BJ (cell line): Measurements from ENCODE around the gene TSPAN31. TPM values are rescaled to one million over a fixed set of nuclear protein-coding genes. Genes with fewer than 3 reads are reported as not detected.

Experiments used
- CTCF ChIA-PET: fragments of 350-600 bp; formaldehyde crosslinking; extraction: SDS; loops from one replicate; lab custom pipeline; 2021; ENCODE audit warnings: antibody characterized with exemption, inconsistent platforms; lab: Yijun Ruan, JAX
- POLR2A ChIA-PET: fragments of 300-600 bp; sonication (Branson Sonifier 250); formaldehyde crosslinking; extraction: SDS; loops from one replicate; lab custom pipeline; 2021; ENCODE audit warnings: antibody characterized with exemption; lab: Charles Lee
- DNase-seq: peaks from one replicate; pipeline ENCODE4 v3.0.0-alpha.2; 2011; ENCODE audit warnings: low read depth
- H3K27me3 ChIP-seq: 2 replicates; pipeline ENCODE4 v1.6.0; 2011; ENCODE audit warnings: low read length; ENCODE audit not compliant: control insufficient read depth, insufficient read depth
- H3K36me3 ChIP-seq: 2 replicates; pipeline ENCODE4 v1.5.1; 2011; ENCODE audit warnings: low read length; ENCODE audit not compliant: control insufficient read depth, insufficient read depth
- H3K4me3 ChIP-seq: 2 replicates; pipeline ENCODE4 v1.5.1; 2011; ENCODE audit warnings: low read depth, mild to moderate bottlenecking, control low read depth, low read length
- polyA plus RNA-seq: library from polyadenylated mRNA; depleted of rRNA; stranded (reverse); fragments of >200 nt; gene quantifications from 2 replicates; pipeline ENCODE4 v1.2.3, GENCODE V29; 2011; rRNA removed
- TF ChIP-seq, protein P1 (sequence below): IDR thresholded peaks from 2 replicates; pipeline ENCODE4 v1.5.1; 2011; ENCODE audit warnings: low read depth, mild to moderate bottlenecking, control low read depth, inconsistent platforms, low read length, moderate library complexity; ENCODE audit not compliant: insufficient read depth

The TSPAN31 gene
- polyA plus RNA-seq, 1 experiment = 25.7 TPM

DNA sequence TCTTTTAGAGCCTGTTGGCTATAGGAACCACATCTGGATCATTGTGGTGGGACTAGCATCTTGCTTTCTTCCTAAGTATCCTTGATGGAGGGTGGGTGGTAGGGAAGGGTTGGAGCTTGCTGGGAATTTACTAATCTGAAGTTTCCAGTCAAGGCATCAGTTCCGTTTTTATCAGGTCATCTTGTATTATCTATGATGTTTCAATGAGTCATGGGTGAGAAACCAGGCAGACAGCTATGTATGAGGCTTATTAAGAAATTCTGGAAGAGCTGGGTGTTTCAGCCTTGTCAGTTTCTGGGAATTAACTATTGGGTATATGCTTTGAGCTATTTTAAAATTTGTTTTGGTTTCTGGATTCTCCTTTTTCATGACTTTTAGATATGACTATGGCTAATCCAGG lies 49.1 kb downstream of the TSPAN31 start:
- Histone ChIP-seq H3K4me3 (no peak overlapping the region), H3K27me3 (no peaks in the 10 kb centered on the region), H3K36me3 (peaks cover 14% of the 10 kb centered on the region)
- ChIA-PET CTCF (interaction anchor here (0.8 to 1.7 kb wide), 9 partner anchors 9 to 110 kb away, joined by 3 to 13 read pairs (median 3); partner anchors contain the start of genes EEF1AKMT3, METTL1 and TSFM), POLR2A (interaction anchor here (0.6 to 1.2 kb wide), 3 partner anchors 9 to 16 kb away, joined by 3 to 4 read pairs (median 4); partner anchors contain the start of gene TSFM)
- TF ChIP-seq, protein P1, sequence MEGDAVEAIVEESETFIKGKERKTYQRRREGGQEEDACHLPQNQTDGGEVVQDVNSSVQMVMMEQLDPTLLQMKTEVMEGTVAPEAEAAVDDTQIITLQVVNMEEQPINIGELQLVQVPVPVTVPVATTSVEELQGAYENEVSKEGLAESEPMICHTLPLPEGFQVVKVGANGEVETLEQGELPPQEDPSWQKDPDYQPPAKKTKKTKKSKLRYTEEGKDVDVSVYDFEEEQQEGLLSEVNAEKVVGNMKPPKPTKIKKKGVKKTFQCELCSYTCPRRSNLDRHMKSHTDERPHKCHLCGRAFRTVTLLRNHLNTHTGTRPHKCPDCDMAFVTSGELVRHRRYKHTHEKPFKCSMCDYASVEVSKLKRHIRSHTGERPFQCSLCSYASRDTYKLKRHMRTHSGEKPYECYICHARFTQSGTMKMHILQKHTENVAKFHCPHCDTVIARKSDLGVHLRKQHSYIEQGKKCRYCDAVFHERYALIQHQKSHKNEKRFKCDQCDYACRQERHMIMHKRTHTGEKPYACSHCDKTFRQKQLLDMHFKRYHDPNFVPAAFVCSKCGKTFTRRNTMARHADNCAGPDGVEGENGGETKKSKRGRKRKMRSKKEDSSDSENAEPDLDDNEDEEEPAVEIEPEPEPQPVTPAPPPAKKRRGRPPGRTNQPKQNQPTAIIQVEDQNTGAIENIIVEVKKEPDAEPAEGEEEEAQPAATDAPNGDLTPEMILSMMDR = no peak
- DNase-seq = peak; percentile 46

DNA sequence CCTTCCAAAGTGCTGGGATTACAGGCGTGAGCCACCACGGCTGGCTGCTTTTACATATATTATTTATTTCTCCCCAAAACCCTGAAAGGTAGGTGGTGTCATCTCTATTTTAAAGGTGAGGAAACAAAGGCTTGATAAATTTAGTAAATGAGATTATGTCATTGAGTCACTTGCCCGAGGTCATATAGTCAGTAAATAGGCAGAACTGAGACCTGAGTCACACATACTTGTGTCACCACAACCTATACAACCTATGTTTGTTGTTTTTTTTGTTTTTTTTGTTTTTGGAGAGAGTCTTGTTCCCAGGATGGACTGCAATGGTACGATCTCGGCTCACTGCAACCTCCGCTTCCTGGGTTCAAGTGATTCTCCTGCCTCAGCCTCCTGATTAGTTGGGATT lies 50.5 kb downstream of the TSPAN31 start:
- TF ChIP-seq, protein P1 = no peak
- ChIA-PET CTCF (interaction anchor here (0.7 to 1.1 kb wide), 2 partner anchors 13 to 110 kb away, joined by 3 read pairs; partner anchors contain the start of gene TSFM), POLR2A (no interaction called here)
- DNase-seq = no peak
- peaks cover 17% of the 10 kb centered on the region for H3K36me3 ChIP-seq
- no peaks in the 10 kb centered on the region for H3K27me3 ChIP-seq
- no peak overlapping the region for H3K4me3 ChIP-seq

DNA sequence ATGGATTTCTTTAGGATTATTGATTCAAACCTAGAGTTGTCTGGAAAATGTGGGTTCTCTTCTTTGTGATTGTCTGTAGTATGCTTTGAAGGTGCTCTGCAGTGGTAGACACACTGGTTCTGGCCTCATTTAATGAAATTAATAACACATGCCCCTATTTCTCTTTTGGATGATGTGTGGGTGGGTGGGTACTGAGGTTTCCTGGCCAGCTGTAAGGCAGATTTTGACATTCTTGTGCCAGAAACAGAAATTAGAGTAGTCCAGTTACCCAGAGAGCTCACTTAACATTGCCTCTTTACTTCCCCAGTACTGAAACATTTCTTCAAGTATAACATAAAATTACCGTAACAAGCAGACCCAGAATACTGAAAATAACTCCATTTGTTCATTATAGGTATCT lies 52.2 kb downstream of the TSPAN31 start:
- Histone ChIP-seq H3K27me3 (no peaks in the 10 kb centered on the region), H3K36me3 (peaks cover 23% of the 10 kb centered on the region), H3K4me3 (no peak overlapping the region)
- POLR2A ChIA-PET = no interaction called here
- CTCF ChIA-PET = interaction anchor here (1.1 to 1.4 kb wide), 3 partner anchors 10 to 99 kb away, joined by 3 to 4 read pairs (median 4); no protein-coding TSS in a partner anchor
- TF ChIP-seq, protein P1 = no peak
- DNase-seq = no peak

DNA sequence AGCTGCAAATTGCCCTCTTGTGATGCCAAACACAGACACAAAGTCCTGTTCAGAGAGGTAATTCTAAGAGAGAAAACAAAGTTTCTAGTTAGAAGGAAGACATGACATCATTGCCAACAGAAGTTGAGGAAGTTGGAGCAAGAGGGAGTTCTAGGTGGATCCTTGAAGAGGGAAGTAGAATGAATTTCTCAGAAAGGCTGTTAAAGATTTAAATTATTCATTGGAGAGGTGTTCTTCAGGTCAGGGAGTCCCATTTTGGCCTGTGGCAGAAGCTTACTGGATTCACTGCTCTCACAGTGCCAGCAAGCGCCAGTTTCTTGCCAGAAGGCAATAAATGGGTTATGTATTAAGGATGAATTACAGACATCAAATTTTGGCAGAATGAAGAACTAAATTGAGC lies 53.1 kb downstream of the TSPAN31 start:
- H3K36me3 ChIP-seq = peaks cover 25% of the 10 kb centered on the region
- ChIA-PET CTCF (interaction anchor here (1.1 to 1.4 kb wide), 2 partner anchors 9 to 35 kb away, joined by 4 read pairs; no protein-coding TSS in a partner anchor), POLR2A (no interaction called here)
- no peaks in the 10 kb centered on the region for H3K27me3 ChIP-seq
- DNase-seq = no peak
- TF ChIP-seq, protein P1 = no peak
- no peak overlapping the region for H3K4me3 ChIP-seq

Other genes starting within 250 kb of the TSPAN31 start
- 65.4 and 78.1 TPM in 2 replicates for gene DDIT3, start 224.5 kb upstream of the TSPAN31 start, polyA plus RNA-seq
- gene MBD6, start 222.2 kb upstream of the TSPAN31 start, polyA plus RNA-seq = 5.6 and 8.3 TPM in 2 replicates
- gene DCTN2, start 197.8 kb upstream of the TSPAN31 start, polyA plus RNA-seq = 133 and 167 TPM in 2 replicates
- gene KIF5A, start 195.0 kb upstream of the TSPAN31 start, polyA plus RNA-seq = 0.50 and 0.64 TPM in 2 replicates
- 24.3 and 30.1 TPM in 2 replicates for gene PIP4K2C, start 153.8 kb upstream of the TSPAN31 start, polyA plus RNA-seq
- 18.7 and 26.0 TPM in 2 replicates for gene DTX3, start 140.2 kb upstream of the TSPAN31 start, polyA plus RNA-seq
- gene ARHGEF25, start 133.6 kb upstream of the TSPAN31 start, polyA plus RNA-seq = 18.0 and 26.0 TPM in 2 replicates
- 1.2 and 2.7 TPM in 2 replicates for gene B4GALNT1, start 111.8 kb upstream of the TSPAN31 start, polyA plus RNA-seq
- 312 and 415 TPM in 2 replicates for gene OS9, start 50.9 kb upstream of the TSPAN31 start, polyA plus RNA-seq
- gene AGAP2, start 6.3 kb upstream of the TSPAN31 start, polyA plus RNA-seq = 0.04 and 0.05 TPM in 2 replicates
- gene CDK4, start 7.3 kb downstream of the TSPAN31 start, polyA plus RNA-seq = 208 and 293 TPM in 2 replicates
- 3.1 and 6.2 TPM in 2 replicates for gene MARCHF9, start 10.1 kb downstream of the TSPAN31 start, polyA plus RNA-seq
- 0.76 and 0.91 TPM in 2 replicates for gene CYP27B1, start 22.0 kb downstream of the TSPAN31 start, polyA plus RNA-seq
- 31.8 and 42.8 TPM in 2 replicates for gene METTL1, start 27.1 kb downstream of the TSPAN31 start, polyA plus RNA-seq
- gene EEF1AKMT3, start 27.6 kb downstream of the TSPAN31 start, polyA plus RNA-seq = 9.1 and 9.2 TPM in 2 replicates
- gene TSFM, start 37.7 kb downstream of the TSPAN31 start, polyA plus RNA-seq = 14.5 and 15.1 TPM in 2 replicates
- gene AVIL, start 73.7 kb downstream of the TSPAN31 start, polyA plus RNA-seq = 4.4 and 5.0 TPM in 2 replicates
- gene CTDSP2, start 101.7 kb downstream of the TSPAN31 start, polyA plus RNA-seq = 229 and 284 TPM in 2 replicates
- gene ATP23, start 196.5 kb downstream of the TSPAN31 start, polyA plus RNA-seq = 6.7 and 10.2 TPM in 2 replicates